K562 (cell line): ENCODE results near the gene BCL2L1. TPM values are rescaled to one million over a fixed set of nuclear protein-coding genes. Genes with fewer than 3 reads are reported as not detected.

Experiments used
- ATF2 ChIP-seq: sonication (generic); formaldehyde crosslinking; IDR thresholded peaks from 2 replicates; pipeline ENCODE4 v1.8.1; 2022; ENCODE audit warnings: missing genetic modification reagents
- CGGBP1 ChIP-seq: fragments of 250-450 bp; sonication (Bioruptor Pico); IDR thresholded peaks from 2 replicates; pipeline ENCODE4 v1.9.0; 2021; ENCODE audit warnings: mild to moderate bottlenecking
- CHD1 ChIP-seq: fragments of 200-600 bp; sonication (generic); IDR thresholded peaks from one replicate; pipeline ENCODE4 v1.6.1; 2012; ENCODE audit warnings: mild to moderate bottlenecking, moderate library complexity, low read length, inconsistent platforms
- CREB3 ChIP-seq: fragments of 450-650 bp; conservative IDR thresholded peaks from 2 replicates; pipeline ENCODE4 v1.6.1; 2016; ENCODE audit warnings: missing genetic modification characterization, low read depth, mild to moderate bottlenecking, missing compliant biosample characterization, moderate library complexity
- ILK ChIP-seq: fragments of 450-650 bp; IDR thresholded peaks from 2 replicates; pipeline ENCODE4 v1.6.1; 2016; ENCODE audit warnings: missing genetic modification characterization, low read depth, mild to moderate bottlenecking, missing compliant biosample characterization, moderate library complexity, borderline replicate concordance
- NR2F6 ChIP-seq: fragments of 450-650 bp; formaldehyde crosslinking; IDR thresholded peaks from 2 replicates; pipeline ENCODE4 v1.4.0; 2020; ENCODE audit warnings: mild to moderate bottlenecking
- PKNOX1 ChIP-seq: fragments of 450-650 bp; IDR thresholded peaks from 2 replicates; pipeline ENCODE4 v1.6.1; 2016
- SMARCB1 ChIP-seq: IDR thresholded peaks from 2 replicates; pipeline ENCODE4 v1.6.1; 2011; ENCODE audit warnings: improper control_type of control experiment, low read depth; ENCODE audit not compliant: insufficient read length
- TAF15 ChIP-seq: fragments of 200-400 bp; formaldehyde crosslinking; IDR thresholded peaks from 2 replicates; pipeline ENCODE4 v1.6.1; 2017; ENCODE audit warnings: mild to moderate bottlenecking, low read depth, low read length, moderate library complexity
- TAF7 ChIP-seq: fragments of 450-650 bp; IDR thresholded peaks from 2 replicates; pipeline ENCODE4 v1.6.1; 2016; ENCODE audit warnings: missing genetic modification characterization, missing compliant biosample characterization
- polyA plus RNA-seq, 8 experiments: library from polyadenylated mRNA; depleted of rRNA in 4 of 8; stranded (reverse) in 5 of 8; unstranded in 3 of 8; fragments of >200 nt; fragmentation: Nextera tagmentation in 2 of 8; fragmentation: Illumina TruSeq in 1 of 8; extraction: Ambion mirVana in 2 of 8; extraction: Trizol in 1 of 8; gene quantifications; 2 replicates each; pipeline versions ENCODE4 v1.2.1 to v1.2.3, GENCODE V29; 2011 to 2014; ENCODE audit warnings: inconsistent platforms in 1 of 8, missing spikeins in 1 of 8
- total RNA-seq, 7 experiments: library from RNA; depleted of rRNA in 6 of 7; stranded (reverse); fragments of >200 nt in 6 of 7; fragmentation: Illumina TruSeq in 2 of 7; extraction: Trizol in 2 of 7; gene quantifications; 2 replicates each; pipeline versions ENCODE4 v1.2.1 to v1.2.3, GENCODE V29; 2011 to 2021; ENCODE audit warnings: low replicate concordance in 1 of 7

BCL2L1 gene
- total and polyA plus RNA-seq, 9 of the 15 experiments (the other 6 are each of a cell fraction or from before 2014, with no cell fraction given), result 3.3 to 182 (median 120) TPM

- TF ChIP-seq PKNOX1 (no peak), CREB3 (no peak), CGGBP1 (CRISPR knock-in tag) (no peak), ILK (tag) (no peak), NR2F6 (no peak), SMARCB1 (no peak), TAF15 (no peak), ATF2 (CRISPR knock-in tag) (no peak), TAF7 (tag) (no peak), CHD1 (no peak)
These were observed 81.3 kb downstream of the BCL2L1 start (continued) for GRCh38 chr20:31641391-31641790.
